Small intestine (tissue), 7 donors: ENCODE results near the gene IGFBP5. TPM values are rescaled to one million over a fixed set of nuclear protein-coding genes. Genes with fewer than 3 reads are reported as not detected.

ENCODE experiments used
- DNase-seq, 2 donors: peaks; one replicate each; pipeline versions ENCODE4 v3.0.0 to v3.0.0-alpha.2; 2013
- FAIRE-seq: peaks from 2 replicates; lab custom pipeline; 2012; peaks lifted over from hg19 to GRCh38; lab: Jason Lieb, UNC
- H3K27ac ChIP-seq, 3 donors: one replicate each; pipeline ENCODE4 v1.5.1; 2013; ENCODE audit warnings: low read length in 2 of 3, mild to moderate bottlenecking in 2 of 3, control low read depth in 1 of 3, inconsistent platforms in 1 of 3, low read depth in 1 of 3, moderate library complexity in 1 of 3
- H3K27me3 ChIP-seq, 3 donors: one replicate each; pipeline ENCODE4 v1.6.1; 2013; ENCODE audit warnings: low read length in 3 of 3, inconsistent platforms in 1 of 3; ENCODE audit not compliant: control insufficient read depth in 3 of 3, insufficient read depth in 3 of 3
- H3K36me3 ChIP-seq, 3 donors: one replicate each; pipeline ENCODE4 v1.6.1; 2013; ENCODE audit warnings: low read length in 3 of 3, inconsistent platforms in 1 of 3, low read depth in 1 of 3, mild to moderate bottlenecking in 1 of 3, moderate library complexity in 1 of 3; ENCODE audit not compliant: control insufficient read depth in 3 of 3, insufficient read depth in 2 of 3
- H3K4me1 ChIP-seq, 3 donors: one replicate each; pipeline ENCODE4 v1.6.1; 2013; ENCODE audit warnings: low read length in 2 of 3, inconsistent platforms in 1 of 3, low read depth in 1 of 3, mild to moderate bottlenecking in 1 of 3, moderate library complexity in 1 of 3; ENCODE audit not compliant: control insufficient read depth in 3 of 3, insufficient read depth in 2 of 3
- H3K4me3 ChIP-seq, 3 donors: one replicate each; pipeline ENCODE4 v1.5.1; 2013; ENCODE audit warnings: low read length in 3 of 3, control low read depth in 1 of 3, inconsistent platforms in 1 of 3, low read depth in 1 of 3, mild to moderate bottlenecking in 1 of 3, moderate library complexity in 1 of 3
- H3K9me3 ChIP-seq, 2 donors: one replicate each; pipeline ENCODE4 v1.6.1; 2013; ENCODE audit warnings: low read depth in 1 of 2, low read length in 1 of 2; ENCODE audit not compliant: control insufficient read depth in 2 of 2, insufficient read depth in 1 of 2
- WGBS, 3 donors: extraction: QIAGEN DNeasy Blood & Tissue Kit; methylation state at CpG; one replicate each; pipeline ENCODE4 v1.1.7; 2013; 5-methylcytosine and 5-hydroxymethylcytosine counted together
- polyA plus RNA-seq, 4 donors: library from polyadenylated mRNA; stranded (reverse) in 3 of 4; unstranded in 1 of 4; fragments of 200-250 nt in 3 of 4; fragments of 120-200 nt in 1 of 4; gene quantifications; one replicate each; pipeline versions ENCODE4 v1.2.1 to v1.2.3, GENCODE V29; 2013
- donor health status: healthy with polysubstance abuse.
- donor health status: control.
- donor health status: control.
- donor health status: Bipolar disorder and iron deficiency.
- donor health status: healthy.

IGFBP5 gene
- polyA plus RNA-seq, 4 donors = 1.3 to 107 (median 19.0) TPM

GRCh38 chr2:216673021-216673420 is 22.3 kb downstream of the IGFBP5 start:
- no peaks in the 10 kb centered on the region for H3K9me3 ChIP-seq
- H3K27ac ChIP-seq = no peak overlapping the region
- peaks cover 0 to 3% (median 0%) of the 10 kb centered on the region in 3 donors for H3K27me3 ChIP-seq
- FAIRE-seq (no peak), DNase-seq (no peak)
- no peak overlapping the region for H3K4me3 ChIP-seq
- peaks cover 0 to 19% (median 2%) of the 10 kb centered on the region in 3 donors for H3K36me3 ChIP-seq
- WGBS, 3 donors = 84 to 93% (median 90%) methylated on average over 9 to 10 of the region's 10 CpGs
- H3K4me1 ChIP-seq = no peaks in the 10 kb centered on the region

GRCh38 chr2:216672466-216672865 is 22.9 kb downstream of the IGFBP5 start:
- DNase-seq (no peak), FAIRE-seq (no peak)
- H3K27ac ChIP-seq = no peak overlapping the region
- no peak overlapping the region for H3K4me3 ChIP-seq
- 84 to 85% (median 85%) methylated on average over 10 of the region's 10 CpGs for WGBS, 3 donors
- H3K9me3 ChIP-seq = no peaks in the 10 kb centered on the region
- H3K27me3 ChIP-seq = peaks cover 0 to 3% (median 0%) of the 10 kb centered on the region in 3 donors
- H3K4me1 ChIP-seq = no peaks in the 10 kb centered on the region
- peaks cover 0 to 17% (median 2%) of the 10 kb centered on the region in 3 donors for H3K36me3 ChIP-seq

- Histone ChIP-seq H3K4me1 (no peaks in the 10 kb centered on the region), H3K4me3 (no peak overlapping the region), H3K27ac (no peak overlapping the region), H3K27me3 (peaks cover 0 to 3% (median 0%) of the 10 kb centered on the region in 3 donors), H3K36me3 (peaks cover 0 to 17% (median 2%) of the 10 kb centered on the region in 3 donors), H3K9me3 (no peaks in the 10 kb centered on the region)
- DNase-seq (no peak), FAIRE-seq (no peak)
- 82 to 88% (median 86%) methylated on average over 12 of the region's 12 CpGs for WGBS, 3 donors
Observed at GRCh38 chr2:216671791-216672343, 23.5 kb downstream of the IGFBP5 start.

- WGBS, 3 donors = 80 to 87% (median 87%) methylated on average over 11 of the region's 11 CpGs
- Histone ChIP-seq H3K27me3 (peaks cover 0 to 3% (median 0%) of the 10 kb centered on the region in 3 donors), H3K4me1 (no peaks in the 10 kb centered on the region), H3K9me3 (no peaks in the 10 kb centered on the region), H3K27ac (no peak overlapping the region), H3K36me3 (peaks cover 0 to 15% (median 0%) of the 10 kb centered on the region in 3 donors), H3K4me3 (no peak overlapping the region)
- no peak for DNase-seq
- FAIRE-seq = no peak
Observed at GRCh38 chr2:216671081-216671411, 24.3 kb downstream of the IGFBP5 start.

- Histone ChIP-seq H3K4me1 (peaks cover 0 to 3% (median 0%) of the 10 kb centered on the region in 3 donors), H3K27me3 (peaks cover 0 to 3% (median 0%) of the 10 kb centered on the region in 3 donors), H3K9me3 (no peaks in the 10 kb centered on the region), H3K27ac (no peak overlapping the region), H3K36me3 (peaks cover 0 to 20% (median 0%) of the 10 kb centered on the region in 3 donors), H3K4me3 (no peak overlapping the region)
- DNase-seq (no peak), FAIRE-seq (no peak)
- WGBS, 3 donors = 65 to 75% (median 74%) methylated on average over 15 to 17 of the region's 17 CpGs
Observed at GRCh38 chr2:216670266-216671080, 24.9 kb downstream of the IGFBP5 start.

- FAIRE-seq (no peak), DNase-seq (peak; percentile 78 to 87)
- H3K4me1 ChIP-seq = peaks cover 0 to 20% (median 0%) of the 10 kb centered on the region in 3 donors
- H3K4me3 ChIP-seq = no peak overlapping the region
- no peak overlapping the region for H3K27ac ChIP-seq
- WGBS, 3 donors = 10 to 16% (median 13%) methylated on average over 9 of the region's 9 CpGs
- no peaks in the 10 kb centered on the region for H3K9me3 ChIP-seq
- H3K36me3 ChIP-seq = peaks cover 0 to 42% (median 0%) of the 10 kb centered on the region in 3 donors
- H3K27me3 ChIP-seq = peaks cover 0 to 3% (median 0%) of the 10 kb centered on the region in 3 donors
Observed at GRCh38 chr2:216666461-216667233, 28.7 kb downstream of the IGFBP5 start.

GRCh38 chr2:216665717-216666116 is 29.6 kb downstream of the IGFBP5 start:
- H3K4me1 ChIP-seq = peaks cover 0 to 20% (median 0%) of the 10 kb centered on the region in 3 donors
- H3K27ac ChIP-seq = peak overlapping the region in 1 of 3 donors; percentile 15
- peaks cover 0 to 52% (median 0%) of the 10 kb centered on the region in 3 donors for H3K36me3 ChIP-seq
- FAIRE-seq (no peak), DNase-seq (peak in 1 of 2 donors; percentile 56)
- no peaks in the 10 kb centered on the region for H3K9me3 ChIP-seq
- H3K4me3 ChIP-seq = no peak overlapping the region
- peaks cover 0 to 3% (median 0%) of the 10 kb centered on the region in 3 donors for H3K27me3 ChIP-seq
- WGBS, 3 donors = 16 to 50% (median 18%) methylated on average over 12 of the region's 12 CpGs

GRCh38 chr2:216665242-216665641 is 30.1 kb downstream of the IGFBP5 start:
- Histone ChIP-seq H3K9me3 (no peaks in the 10 kb centered on the region), H3K4me3 (no peak overlapping the region), H3K36me3 (peaks cover 0 to 57% (median 0%) of the 10 kb centered on the region in 3 donors), H3K27ac (peak overlapping the region in 1 of 3 donors; percentile 15), H3K27me3 (peaks cover 0 to 3% (median 0%) of the 10 kb centered on the region in 3 donors), H3K4me1 (peaks cover 0 to 20% (median 0%) of the 10 kb centered on the region in 3 donors)
- FAIRE-seq (no peak), DNase-seq (peak; percentile 34 to 76)
- WGBS, 3 donors = 22 to 38% (median 26%) methylated on average over 7 of the region's 7 CpGs
